Renal cortex interstitium (tissue), 11 donors: ENCODE measurements around the gene ZNF148. TPM values are rescaled to one million over a fixed set of nuclear protein-coding genes. Genes with fewer than 3 reads are reported as not detected.

Experiments used
- DNase-seq, 11 donors: peaks; one replicate each; pipeline ENCODE4 v3.0.0-alpha.2; 2013; ENCODE audit warnings: low read depth in 9 of 11, low spot score in 4 of 11; ENCODE audit errors: extremely low read depth in 1 of 11
- polyA plus RNA-seq, 3 donors: library from polyadenylated mRNA; unstranded; fragments of 120-200 nt; gene quantifications; one replicate each; pipeline ENCODE4 v1.2.1, GENCODE V29; 2013; ENCODE audit not compliant: insufficient read length in 3 of 3

The ZNF148 gene
- polyA plus RNA-seq, 3 donors, result 44.1 to 49.4 (median 44.6) TPM

DNA sequence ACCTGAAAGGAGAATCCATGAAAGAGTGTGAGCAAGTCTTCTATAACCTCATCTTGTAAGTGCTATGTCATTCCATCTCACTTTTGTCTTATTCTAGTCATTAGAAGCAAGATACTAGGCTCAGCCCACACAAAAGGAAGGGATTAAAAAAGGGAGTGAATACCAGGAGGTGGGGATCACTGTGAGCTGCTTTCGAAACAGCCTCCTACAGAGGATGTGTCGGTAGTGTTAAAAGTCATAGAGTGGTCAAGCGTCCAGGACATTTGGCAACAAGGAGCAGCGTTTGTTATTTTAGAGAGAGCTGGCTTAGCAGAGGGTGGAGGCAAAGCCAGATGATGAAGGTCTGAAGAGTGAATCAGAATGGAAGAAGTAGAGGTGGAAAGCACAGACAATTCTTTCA, 11.7 kb upstream of the ZNF148 start:
- no peak for DNase-seq

DNA sequence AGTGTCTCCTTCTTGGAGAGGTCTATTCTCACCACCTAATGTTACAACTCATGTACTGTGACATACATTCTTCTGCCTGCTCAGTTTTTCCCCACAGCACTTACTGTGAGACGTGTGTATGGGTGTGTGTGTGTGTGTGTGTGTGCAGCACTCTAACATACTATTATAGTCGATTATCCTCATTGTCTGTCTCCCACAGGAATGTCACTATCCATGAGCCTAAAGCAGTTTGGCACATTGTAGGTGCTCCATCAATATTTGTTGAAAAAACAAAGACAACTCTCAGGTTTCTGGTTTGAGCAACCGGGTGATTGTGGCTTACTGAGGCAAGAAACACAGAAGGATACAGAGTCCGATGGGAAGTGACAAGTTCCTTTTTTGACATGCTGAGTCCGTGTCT, 8.6 kb upstream of the ZNF148 start:
- DNase-seq, result no peak

DNA sequence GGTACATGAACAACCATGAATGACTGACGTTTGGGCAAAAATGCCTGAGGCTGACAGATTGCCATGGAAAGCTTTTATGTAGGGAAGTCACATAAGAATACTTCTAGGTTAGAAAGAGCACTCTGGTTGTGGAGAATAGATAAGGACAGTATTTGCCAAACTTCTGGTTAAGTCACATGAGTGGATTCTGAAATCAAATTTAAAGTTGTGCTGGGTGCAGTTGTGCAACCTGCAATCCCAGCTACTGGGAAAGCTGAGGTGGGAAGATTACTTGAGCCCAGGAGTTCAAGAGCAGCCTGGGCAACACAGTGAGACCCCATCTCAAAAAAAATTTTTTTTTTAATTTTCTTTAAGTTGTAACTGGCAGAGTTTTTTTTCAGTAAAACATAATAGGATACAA, 7.2 kb upstream of the ZNF148 start:
- no peak for DNase-seq

DNA sequence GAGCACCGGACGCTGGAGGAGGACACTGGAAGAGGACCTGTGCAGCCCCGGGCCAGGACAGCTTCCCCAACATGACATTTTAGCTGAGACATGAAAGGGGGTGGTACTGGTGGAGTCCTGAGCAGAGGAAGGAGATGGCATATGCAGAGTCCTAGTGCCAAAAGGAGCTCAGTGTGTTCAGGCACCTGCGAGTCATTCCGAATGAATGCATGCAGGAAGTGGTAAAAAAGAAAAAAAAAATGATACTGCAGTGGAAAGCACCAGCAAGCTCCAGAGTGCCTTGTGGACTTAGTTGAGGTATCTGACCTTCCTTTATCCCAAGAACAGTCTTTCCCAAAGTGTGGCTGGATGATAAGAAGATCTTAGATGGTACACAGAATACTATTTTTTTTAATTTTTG, 6.6 kb upstream of the ZNF148 start:
- DNase-seq, result no peak

DNA sequence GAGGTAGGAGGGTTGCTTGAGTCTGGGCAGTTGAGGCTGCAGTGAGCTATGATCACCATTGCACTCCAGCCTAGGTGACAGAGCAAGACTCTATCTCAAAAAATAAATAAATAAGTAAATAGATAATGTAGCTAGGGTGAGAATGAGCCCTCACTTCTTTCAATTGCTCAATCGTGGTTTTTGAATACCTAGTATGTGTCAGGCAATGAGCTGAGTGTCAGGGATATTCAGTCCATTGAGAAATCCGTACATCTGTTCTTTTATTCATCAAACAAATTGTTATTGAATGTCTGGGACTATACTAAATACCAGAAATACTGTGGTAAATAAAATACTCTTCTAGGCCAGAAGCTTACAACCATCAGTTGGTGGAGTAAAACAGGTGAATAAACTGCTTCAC, 6.2 kb upstream of the ZNF148 start:
- no peak for DNase-seq

DNA sequence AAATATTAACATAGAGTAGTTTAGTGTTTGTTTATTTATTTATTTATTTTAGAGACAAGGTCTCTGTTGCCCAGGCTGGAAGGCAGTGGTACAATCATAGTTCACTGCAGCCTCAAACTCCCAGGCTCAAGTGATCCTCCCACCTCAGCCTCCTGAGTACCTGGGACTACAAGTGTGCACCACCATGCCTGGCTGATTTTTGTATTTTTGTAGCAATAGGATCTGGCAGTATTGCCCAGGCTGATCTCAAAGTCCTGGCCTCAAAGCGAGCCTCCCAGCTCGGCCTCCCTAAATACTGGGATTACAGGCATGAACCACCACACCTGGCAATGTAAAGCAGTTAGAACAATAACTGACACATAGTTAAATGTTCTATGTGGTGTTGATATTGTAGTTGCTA, 4.4 kb upstream of the ZNF148 start:
- no peak for DNase-seq

DNA sequence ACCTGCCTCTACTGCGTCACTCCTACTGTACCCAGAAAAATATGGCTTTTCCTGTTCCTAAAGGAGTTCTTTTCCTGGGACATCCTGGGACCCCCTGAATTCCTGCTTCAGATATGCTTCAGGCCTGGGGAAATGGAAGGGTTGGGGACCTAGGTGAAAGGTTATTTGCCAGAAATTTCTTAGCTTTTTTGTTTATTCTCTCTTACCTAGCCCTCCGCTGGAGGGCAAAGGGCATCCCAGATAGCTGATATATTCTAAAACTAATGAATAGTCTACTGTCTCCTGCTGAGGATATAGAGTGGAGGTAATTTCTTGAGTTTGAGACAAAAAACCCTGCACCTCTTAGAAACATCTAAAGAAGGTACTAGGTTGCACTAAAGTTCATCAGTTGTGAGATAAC, 3.6 kb upstream of the ZNF148 start:
- DNase-seq, result no peak

DNA sequence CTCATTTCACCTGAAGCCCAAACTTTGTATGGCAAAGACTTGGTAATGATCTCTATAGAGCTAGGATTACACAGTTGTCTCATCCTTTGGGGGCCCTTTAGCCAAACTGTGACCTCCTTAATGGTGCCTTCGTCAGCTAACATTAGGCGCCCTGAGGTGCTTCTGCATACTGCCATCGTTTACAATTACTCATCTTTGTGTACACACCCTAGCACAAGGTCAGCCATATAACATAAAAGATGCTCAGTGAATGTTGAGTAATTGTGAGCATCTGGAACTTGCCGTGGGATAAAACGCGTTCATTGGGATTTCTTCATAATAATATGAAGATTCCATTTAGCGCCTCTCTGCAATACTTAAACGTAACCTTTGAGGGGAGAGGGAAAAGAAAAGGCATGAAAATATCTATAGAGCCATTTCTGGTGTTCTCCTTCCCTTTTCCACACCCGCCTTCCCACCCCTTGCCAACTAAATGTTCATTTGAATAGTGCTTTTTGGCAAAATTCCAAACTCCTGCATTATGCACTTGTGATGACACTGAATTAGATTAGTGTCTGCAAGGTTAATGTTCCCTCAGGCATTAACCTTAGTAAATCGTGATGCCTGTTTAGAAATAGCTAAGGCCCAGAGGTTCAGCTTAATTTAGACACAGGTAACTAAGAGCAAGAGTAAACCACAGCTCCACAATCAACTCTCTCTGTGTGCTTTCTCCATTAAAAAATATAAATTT, 990 bp upstream of the ZNF148 start:
- no peak for DNase-seq

DNA sequence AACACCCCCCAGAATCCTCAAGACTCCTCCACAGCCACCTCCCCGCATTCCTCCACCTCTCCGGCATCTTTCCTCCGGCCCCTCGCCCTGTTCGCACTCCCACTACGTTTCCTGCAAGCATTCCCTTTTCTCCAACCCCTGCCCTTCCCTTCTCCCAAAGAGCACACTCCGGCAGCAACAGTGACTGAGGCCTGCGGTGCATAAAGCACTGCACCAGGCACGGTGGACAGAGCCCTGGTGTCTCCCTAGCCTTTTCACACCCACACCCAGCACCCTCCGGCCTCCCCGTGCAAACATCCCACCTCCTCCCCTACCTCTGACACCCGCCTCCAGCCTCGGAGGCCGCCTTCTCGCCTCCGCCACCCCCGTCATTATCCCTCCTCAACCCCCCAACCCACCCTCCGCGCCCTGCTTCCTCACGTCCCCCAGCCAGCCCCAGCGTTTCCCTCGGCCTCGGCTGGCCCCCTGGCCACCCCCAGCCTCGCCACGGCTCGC, 577 bp downstream of the ZNF148 start:
- peak in 8 of 11 donors; percentile 17 to 51 (median 42) for DNase-seq

DNA sequence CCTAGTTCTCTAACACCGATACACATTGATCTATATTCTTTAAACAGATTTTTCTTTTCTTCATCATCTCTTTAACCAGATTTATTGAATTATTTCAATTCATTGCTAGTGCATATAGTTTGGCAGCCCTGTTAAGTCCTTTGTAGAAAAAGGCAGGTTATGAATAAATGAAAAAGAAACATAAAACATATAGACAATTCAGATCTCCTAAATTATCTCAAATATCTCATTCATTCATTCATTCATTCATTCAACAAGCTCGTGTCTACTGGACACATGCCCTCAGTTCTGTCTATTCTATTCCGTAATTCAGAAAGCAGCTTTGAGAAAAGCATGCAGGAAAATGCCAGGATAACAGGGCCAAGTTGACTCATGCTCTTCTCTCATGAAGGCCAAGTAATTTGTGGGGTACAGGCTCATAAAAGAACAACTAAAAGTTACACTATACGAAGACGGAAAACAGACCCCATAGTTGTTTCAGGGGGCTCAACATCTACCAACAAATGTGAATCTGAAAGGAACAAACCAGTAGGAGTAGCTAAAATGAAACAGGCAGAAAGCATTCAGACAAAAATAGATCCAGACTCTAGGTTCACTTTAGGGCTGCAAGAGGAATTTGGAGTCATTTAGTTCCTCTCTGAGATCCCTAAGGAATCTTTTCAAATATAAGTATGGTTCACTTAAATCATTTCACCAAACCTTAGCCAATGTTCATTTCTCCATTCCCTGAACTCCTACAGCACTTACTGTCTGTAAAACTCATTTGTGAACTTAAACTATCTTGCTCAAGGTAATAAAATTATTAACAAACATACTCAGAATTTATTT, 7.5 kb downstream of the ZNF148 start:
- DNase-seq, result no peak

DNA sequence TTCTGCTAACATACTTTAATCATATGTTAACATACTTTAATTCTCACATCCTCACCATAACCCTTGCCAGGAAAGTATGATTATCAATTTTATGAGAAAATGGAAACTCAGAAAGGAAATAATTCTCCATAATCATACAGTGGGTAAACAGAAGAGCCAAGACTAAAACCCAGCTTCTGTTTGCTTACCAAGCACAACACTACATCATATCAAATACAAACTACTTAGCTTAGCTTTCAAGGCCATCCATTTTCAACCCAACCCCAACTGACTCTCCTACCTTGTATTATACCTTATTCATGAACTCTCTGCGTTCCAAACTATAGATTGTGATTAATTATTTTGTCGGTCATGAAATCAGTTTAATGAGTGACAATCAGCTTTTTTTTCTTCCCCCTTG, 9.0 kb downstream of the ZNF148 start:
- no peak for DNase-seq

DNA sequence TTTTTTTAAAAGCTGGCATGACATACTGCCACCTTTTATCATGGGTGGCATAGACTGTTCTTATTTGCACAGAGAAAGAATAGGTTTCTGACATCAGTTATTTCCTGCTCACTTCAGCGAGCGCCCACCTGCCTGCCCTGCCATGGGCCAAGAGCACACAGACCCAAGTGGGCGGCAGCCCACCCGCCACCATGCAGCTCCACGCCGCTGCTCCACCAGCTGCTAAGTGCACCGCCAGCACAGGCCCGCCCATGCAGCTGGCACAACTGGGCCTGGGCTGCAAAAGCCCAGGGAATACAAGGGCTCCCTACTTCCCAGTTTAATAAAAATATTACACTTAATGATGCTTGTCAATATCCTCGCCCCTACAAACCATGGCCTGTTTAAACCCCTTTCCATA, 15.4 kb downstream of the ZNF148 start:
- no peak for DNase-seq

DNA sequence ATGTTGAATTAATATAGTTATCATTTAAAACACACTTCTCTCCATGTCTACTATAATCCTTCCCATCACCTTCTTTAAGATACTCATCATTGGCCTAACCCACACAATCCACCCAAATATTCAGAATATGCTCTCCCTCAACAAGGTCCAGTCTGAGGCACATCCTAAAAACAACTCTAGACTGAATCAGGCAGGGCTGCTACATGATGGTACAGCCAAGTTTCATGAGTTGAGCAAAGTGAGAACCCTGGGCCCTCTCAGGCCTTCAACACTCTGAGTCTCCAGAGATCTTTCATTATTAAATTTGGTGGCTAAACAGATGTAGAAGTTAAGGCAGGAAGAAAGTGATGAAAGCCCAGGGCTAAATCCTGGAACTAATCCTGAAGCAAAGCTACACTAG, 16.2 kb downstream of the ZNF148 start:
- no peak for DNase-seq

DNA sequence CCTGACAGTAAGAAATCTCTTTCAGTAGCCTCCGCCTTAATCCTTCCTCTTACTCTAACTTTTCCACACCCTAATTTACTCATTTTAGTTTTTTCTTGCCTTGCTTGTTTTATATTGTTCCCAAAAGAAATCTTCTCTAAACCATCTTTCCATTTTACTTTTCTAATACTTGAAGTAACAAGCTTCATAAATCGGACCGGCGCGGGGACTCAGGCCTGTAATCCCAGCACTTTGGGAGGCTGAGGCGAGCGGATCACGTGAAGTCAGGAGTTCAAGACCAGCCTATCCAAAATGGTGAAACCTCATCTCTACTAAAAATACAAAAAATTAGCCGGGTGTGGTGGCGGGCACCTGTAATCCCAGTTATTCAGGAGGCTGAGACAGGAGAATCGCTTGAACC, 17.3 kb downstream of the ZNF148 start:
- no peak for DNase-seq

DNA sequence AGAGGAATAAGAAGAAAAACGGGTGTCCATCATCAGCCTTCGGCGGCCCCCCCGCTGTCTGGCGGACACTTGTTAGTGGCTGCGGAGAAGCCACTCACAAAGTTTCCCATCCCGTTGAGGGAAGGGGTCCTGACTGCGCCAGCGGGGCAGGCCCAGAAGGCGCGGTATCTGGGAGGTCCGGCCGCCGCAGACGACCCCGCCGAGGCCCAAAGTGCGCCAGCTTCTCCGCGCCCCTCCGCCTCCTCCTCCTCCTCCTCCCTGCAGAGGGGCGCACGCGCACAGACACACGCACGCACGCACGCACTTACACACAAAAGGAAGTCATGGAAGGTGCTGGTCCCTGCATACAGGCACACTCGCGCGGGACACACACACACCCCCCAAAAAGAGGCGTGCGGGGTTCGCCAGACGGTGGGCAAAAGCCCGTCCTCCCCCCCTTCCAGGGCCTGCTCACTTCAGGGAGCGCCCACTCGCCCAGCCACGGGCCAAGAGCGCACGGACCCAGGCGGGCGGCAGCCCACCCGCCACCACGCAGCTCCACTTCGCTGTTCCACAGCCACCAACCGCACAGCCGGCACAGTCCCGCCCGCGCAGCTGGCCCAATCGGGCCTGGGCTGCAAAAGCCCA, 18.0 kb downstream of the ZNF148 start:
- DNase-seq, result peak in 7 of 11 donors; percentile 24 to 52 (median 33)

DNA sequence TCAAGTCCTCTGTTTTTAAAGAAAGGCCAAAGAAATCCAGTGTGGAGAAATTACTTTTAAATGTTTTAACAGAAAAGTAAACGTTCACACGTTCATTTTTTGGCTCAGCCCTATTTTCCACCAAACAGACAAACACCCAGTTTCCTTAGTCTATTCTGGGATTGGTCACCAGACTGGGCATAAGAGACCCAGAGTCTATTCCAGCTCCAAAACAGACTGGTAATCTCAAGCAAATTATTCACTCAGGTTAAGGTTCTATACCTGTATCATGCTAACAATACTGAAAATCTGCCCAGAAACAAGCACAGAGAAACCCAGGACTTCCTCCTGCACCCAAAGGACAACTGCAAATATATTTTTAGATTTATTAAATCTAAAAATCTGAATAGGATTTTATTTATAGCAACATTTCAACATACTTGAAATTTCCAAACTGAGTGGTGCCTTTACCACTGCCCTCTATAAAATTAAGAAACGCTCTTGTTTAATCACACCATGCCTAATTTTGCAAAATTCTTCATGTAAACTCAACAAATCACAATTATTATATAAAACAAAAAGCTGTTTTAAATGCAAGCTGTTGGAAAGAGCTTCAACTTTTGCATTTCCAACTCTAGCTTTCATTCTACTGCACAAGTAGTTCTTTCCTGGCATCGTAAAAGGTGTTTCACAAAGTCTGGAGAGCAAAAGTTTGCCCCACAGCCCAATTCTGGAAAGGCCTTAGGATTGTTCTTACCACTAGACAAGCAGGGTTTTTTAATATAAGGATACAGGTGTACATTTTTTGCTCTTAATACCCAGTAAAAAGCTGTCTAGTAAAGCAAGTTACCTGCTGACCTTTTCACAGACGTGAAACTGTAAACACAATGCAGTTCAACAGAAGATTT, 18.7 kb downstream of the ZNF148 start:
- peak in 1 of 11 donors; percentile 18 for DNase-seq

DNA sequence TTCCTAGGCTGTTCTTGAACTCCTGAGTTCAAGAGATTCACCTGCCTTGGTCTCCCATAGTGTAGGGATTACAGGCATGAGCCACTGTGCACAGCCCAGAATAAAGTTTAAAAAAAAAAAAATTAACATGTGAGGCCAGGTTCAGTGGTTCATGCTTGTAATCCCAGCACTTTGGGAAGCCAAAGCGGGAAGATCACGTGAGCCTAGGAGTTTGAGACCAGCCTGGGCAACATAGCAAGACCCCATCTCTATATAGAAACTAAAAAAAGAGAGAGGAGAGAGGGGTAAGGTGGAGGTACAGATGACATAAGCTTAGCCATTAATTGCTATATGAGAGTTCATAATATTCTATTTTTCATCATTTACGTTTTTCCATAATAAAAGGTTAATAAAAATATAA, 21.5 kb downstream of the ZNF148 start:
- no peak for DNase-seq

DNA sequence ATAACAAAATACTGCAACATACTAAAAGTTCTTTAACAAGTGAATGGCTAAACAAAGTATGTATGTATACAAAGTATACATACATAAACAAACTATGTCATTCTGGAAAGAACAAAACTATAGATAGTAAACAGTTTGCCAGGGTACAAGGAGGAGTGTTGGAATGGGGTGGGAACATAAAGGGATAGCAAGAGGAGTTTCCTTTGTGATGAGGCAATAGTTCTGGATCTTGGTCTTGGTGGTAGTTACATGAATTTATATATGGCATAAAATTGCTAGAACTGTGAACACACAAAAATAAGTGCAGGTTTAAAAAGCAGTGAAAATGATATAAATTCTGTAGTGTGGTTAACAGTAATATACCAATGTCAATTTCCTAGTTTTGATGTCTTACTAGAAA, 22.0 kb downstream of the ZNF148 start:
- DNase-seq, result no peak

DNA sequence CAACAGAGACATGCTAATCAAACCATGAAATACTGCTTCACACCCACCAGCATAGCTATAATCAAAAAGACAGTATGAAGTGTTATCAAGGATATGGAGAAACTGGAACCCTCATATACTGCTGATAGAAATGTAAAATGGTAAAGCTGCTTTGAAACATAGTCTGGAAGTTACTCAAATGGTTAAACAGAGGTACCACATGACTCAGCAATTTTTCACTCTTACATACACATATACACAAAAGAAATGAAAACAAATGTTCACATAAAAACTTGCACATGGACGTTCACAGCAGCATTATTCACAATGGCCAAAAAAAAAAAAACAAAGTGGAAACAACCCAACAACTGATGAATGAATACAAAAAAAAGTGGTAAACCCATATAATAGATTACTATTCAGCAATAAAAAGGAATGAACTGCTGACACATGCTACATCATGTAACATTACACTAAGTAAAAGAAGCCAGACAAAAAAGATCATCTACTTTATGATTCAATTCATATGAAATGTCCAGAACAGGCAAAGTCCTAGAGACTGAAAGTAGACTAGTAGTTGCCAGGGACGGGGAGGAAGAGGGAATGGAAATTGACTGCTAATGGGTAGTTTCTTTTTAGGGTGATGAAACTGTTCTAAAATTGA, 23.2 kb downstream of the ZNF148 start:
- no peak for DNase-seq
